ENCODE data around the gene C1orf52. TPM values are rescaled to one million over a fixed set of nuclear protein-coding genes. Genes with fewer than 3 reads are reported as not detected.

C1orf52 gene
- total RNA-seq, 2 experiments from 2014 or later = 62.4 to 66.6 TPM

DNA sequence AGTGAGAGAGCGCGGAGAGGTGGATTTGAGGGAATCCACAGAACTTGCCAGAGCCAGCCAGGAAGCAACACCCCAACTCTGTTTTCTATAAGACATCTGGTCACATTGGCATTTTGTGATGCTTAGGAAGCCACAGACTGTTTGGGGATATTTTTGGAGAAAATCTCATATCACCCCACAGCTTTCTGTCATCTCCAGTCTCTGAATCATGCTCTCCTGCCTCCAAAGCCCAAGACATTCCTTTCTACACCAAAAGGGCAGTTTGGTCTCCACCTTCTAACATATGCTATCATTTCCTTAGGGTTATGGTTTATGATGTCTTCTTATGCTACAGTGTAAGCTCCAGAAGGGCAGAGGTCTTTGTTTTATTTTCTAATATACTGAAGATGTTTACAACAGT, 31.4 kb upstream of the C1orf52 start:
- Histone ChIP-seq H3K9me3 (ENCODE audit: control insufficient read depth in 1 of 2, insufficient read depth in 1 of 2, low read length in 2 of 2) (no peaks in the 10 kb centered on the region), H3K4me3 (ENCODE audit: low read length) (no peak overlapping the region), H3K4me1 (ENCODE audit: insufficient read depth, low read length) (no peaks in the 10 kb centered on the region), H3K36me3 (ENCODE audit: insufficient read depth, low read length) (no peaks in the 10 kb centered on the region), H3K27me3 (ENCODE audit: control insufficient read depth in 1 of 2, insufficient read depth in 2 of 2, low read length in 2 of 2) (no peaks in the 10 kb centered on the region), H3K27ac (ENCODE audit: low read depth in 1 of 2, low read length in 2 of 2) (no peak overlapping the region)
- no peaks in the 10 kb centered on the region for H3K9me3 Mint-ChIP-seq
- TF ChIP-seq, protein P1, sequence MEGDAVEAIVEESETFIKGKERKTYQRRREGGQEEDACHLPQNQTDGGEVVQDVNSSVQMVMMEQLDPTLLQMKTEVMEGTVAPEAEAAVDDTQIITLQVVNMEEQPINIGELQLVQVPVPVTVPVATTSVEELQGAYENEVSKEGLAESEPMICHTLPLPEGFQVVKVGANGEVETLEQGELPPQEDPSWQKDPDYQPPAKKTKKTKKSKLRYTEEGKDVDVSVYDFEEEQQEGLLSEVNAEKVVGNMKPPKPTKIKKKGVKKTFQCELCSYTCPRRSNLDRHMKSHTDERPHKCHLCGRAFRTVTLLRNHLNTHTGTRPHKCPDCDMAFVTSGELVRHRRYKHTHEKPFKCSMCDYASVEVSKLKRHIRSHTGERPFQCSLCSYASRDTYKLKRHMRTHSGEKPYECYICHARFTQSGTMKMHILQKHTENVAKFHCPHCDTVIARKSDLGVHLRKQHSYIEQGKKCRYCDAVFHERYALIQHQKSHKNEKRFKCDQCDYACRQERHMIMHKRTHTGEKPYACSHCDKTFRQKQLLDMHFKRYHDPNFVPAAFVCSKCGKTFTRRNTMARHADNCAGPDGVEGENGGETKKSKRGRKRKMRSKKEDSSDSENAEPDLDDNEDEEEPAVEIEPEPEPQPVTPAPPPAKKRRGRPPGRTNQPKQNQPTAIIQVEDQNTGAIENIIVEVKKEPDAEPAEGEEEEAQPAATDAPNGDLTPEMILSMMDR (IDR thresholded peaks at IDR 0.05) = no peak
- H3K27ac Mint-ChIP-seq = no peak overlapping the region
- POLR2A ChIA-PET = interaction anchor here (1.4 kb wide), 1 partner anchor 15 kb away, joined by 3 read pairs; the partner anchor contains the start of gene BCL10
- H3K27me3 Mint-ChIP-seq = no peaks in the 10 kb centered on the region
- no peak for DNase-seq
- CTCF ChIA-PET = no interaction called here
- H3K4me3 Mint-ChIP-seq = no peak overlapping the region
- intact Hi-C loops (cut with DNase I, micrococcal nuclease) = no loop called here
- no peaks in the 10 kb centered on the region for H3K4me1 Mint-ChIP-seq (ENCODE audit: low read depth)
- ATAC-seq (ENCODE audit: poor library complexity) = no peak
- H3K36me3 Mint-ChIP-seq (ENCODE audit: low read depth) = no peaks in the 10 kb centered on the region

DNA sequence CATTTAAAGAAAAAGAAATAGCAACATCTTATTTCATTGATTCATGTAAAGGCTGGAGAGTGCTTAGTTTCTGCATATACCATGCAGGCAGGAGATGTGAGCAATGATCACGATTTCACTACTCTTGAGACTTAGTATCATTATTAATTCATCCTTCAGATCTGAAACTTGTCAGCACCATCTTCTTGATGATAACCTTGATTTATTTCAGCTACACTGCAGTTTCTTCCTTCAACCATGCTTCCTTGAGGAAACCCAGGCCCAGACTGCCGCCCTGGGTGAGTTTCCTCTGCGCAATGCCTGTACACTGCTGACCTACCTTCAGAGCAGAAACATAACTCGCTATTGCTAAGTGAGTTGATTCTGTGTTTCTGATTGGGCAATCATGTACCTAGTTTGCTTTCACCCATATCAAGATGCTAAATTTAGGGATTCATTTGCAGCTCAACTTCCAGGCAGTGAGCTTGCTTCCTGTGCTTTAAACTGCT, 30.4 kb upstream of the C1orf52 start:
- Mint-ChIP-seq H3K36me3 (ENCODE audit: low read depth) (no peaks in the 10 kb centered on the region), H3K9me3 (no peaks in the 10 kb centered on the region), H3K27me3 (no peaks in the 10 kb centered on the region), H3K4me3 (no peak overlapping the region), H3K4me1 (ENCODE audit: low read depth) (no peaks in the 10 kb centered on the region), H3K27ac (no peak overlapping the region)
- H3K4me1 ChIP-seq (ENCODE audit: insufficient read depth, low read length) = no peaks in the 10 kb centered on the region
- intact Hi-C loops (cut with DNase I, micrococcal nuclease) = no loop called here
- H3K27ac ChIP-seq (ENCODE audit: low read depth in 1 of 2, low read length in 2 of 2) = no peak overlapping the region
- TF ChIP-seq, protein P1 (IDR thresholded peaks at IDR 0.05) = no peak
- no peak overlapping the region for H3K4me3 ChIP-seq (ENCODE audit: low read length)
- H3K27me3 ChIP-seq (ENCODE audit: control insufficient read depth in 1 of 2, insufficient read depth in 2 of 2, low read length in 2 of 2) = no peaks in the 10 kb centered on the region
- no peaks in the 10 kb centered on the region for H3K9me3 ChIP-seq (ENCODE audit: control insufficient read depth in 1 of 2, insufficient read depth in 1 of 2, low read length in 2 of 2)
- DNase-seq = no peak
- ATAC-seq (ENCODE audit: poor library complexity) = no peak
- H3K36me3 ChIP-seq (ENCODE audit: insufficient read depth, low read length) = no peaks in the 10 kb centered on the region
- POLR2A ChIA-PET = interaction anchor here (1.4 kb wide), 1 partner anchor 14 kb away, joined by 3 read pairs; the partner anchor contains the start of gene BCL10
- CTCF ChIA-PET = no interaction called here

DNA sequence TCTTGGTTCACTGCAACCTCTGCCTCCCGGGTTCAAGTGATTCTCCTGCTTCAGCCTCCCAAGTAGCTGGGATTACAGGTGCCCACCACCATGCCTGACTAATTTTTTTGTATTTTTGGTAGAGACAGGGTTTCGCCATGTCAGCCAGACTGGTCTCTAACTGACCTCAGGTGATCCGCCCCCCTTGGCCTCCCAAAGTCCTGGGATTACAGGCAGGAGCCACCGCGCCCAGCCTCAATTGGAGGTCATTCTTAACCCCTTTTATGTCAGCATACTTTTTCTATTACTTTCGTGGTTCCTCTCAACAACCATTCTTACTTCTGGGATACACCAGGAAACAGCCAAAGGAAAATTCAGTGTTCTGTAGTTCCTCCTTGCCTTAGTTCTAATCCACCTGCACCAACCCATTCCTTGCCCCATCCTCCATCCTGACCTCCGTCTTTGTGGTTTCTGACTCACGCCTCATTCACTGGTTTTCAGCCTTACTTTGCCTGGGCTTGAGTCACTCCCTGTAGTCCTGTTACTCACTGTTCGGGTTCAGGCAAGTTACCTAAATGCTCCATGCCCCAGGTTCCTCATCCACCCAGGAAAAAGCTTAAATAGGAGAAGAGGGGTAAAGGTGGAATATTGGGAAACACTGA, 29.9 kb upstream of the C1orf52 start:
- POLR2A ChIA-PET = interaction anchor here (0.6 to 1.4 kb wide), 2 partner anchors 13 kb away, joined by 3 read pairs; partner anchors contain the start of gene BCL10
- H3K36me3 Mint-ChIP-seq (ENCODE audit: low read depth) = no peaks in the 10 kb centered on the region
- Histone ChIP-seq H3K27ac (ENCODE audit: low read depth in 1 of 2, low read length in 2 of 2) (no peak overlapping the region), H3K36me3 (ENCODE audit: insufficient read depth, low read length) (no peaks in the 10 kb centered on the region), H3K4me1 (ENCODE audit: insufficient read depth, low read length) (no peaks in the 10 kb centered on the region), H3K27me3 (ENCODE audit: control insufficient read depth in 1 of 2, insufficient read depth in 2 of 2, low read length in 2 of 2) (no peaks in the 10 kb centered on the region), H3K4me3 (ENCODE audit: low read length) (no peak overlapping the region), H3K9me3 (ENCODE audit: control insufficient read depth in 1 of 2, insufficient read depth in 1 of 2, low read length in 2 of 2) (no peaks in the 10 kb centered on the region)
- TF ChIP-seq, protein P1 (IDR thresholded peaks at IDR 0.05) = no peak
- no peaks in the 10 kb centered on the region for H3K9me3 Mint-ChIP-seq
- H3K4me1 Mint-ChIP-seq (ENCODE audit: low read depth) = no peaks in the 10 kb centered on the region
- DNase-seq (peak in 1 of 14 experiments; percentile 33), ATAC-seq (ENCODE audit: poor library complexity) (no peak)
- no peaks in the 10 kb centered on the region for H3K27me3 Mint-ChIP-seq
- H3K4me3 Mint-ChIP-seq = no peak overlapping the region
- intact Hi-C loops (cut with DNase I, micrococcal nuclease) = no loop called here
- CTCF ChIA-PET = no interaction called here
- H3K27ac Mint-ChIP-seq = no peak overlapping the region

All from CD4-positive, alpha-beta T cell (primary cell).